MCF 10A (cell line): ENCODE data around the gene PKP2. TPM values are rescaled to one million over a fixed set of nuclear protein-coding genes. Genes with fewer than 3 reads are reported as not detected.

Experiments used
- BruUV-seq: library from RNA; stranded (reverse); fragments of 400-500 nt; replicated peaks from 2 replicates; lab custom pipeline; 2021; lab: Mats Ljungman, UMichigan
- CTCF ChIA-PET: fragments of 300-600 bp; sonication (Branson Sonifier 250); formaldehyde crosslinking; extraction: SDS; loops from one replicate; lab custom pipeline; 2021; ENCODE audit warnings: antibody characterized with exemption, inconsistent platforms; lab: Yijun Ruan, JAX
- POLR2A ChIA-PET: fragments of 300-600, 350-650 bp; sonication (Branson Sonifier 250); formaldehyde crosslinking; extraction: SDS; loops from one replicate; lab custom pipeline; 2020; ENCODE audit warnings: antibody characterized with exemption, inconsistent platforms; lab: Yijun Ruan, JAX
- DNase-seq: peaks from one replicate; pipeline ENCODE4 v3.0.0-alpha.2; 2018; ENCODE audit not compliant: unreplicated experiment
- H3K27ac Mint-ChIP-seq: one replicate; pipeline ENCODE4 v1.8.0; 2022; ENCODE audit warnings: mild to moderate bottlenecking, low read depth, mixed read lengths; ENCODE audit not compliant: unreplicated experiment
- H3K27me3 Mint-ChIP-seq: one replicate; pipeline ENCODE4 v1.8.0; 2022; ENCODE audit warnings: mixed read lengths; ENCODE audit not compliant: insufficient read depth, unreplicated experiment
- H3K36me3 Mint-ChIP-seq: one replicate; pipeline ENCODE4 v1.8.0; 2022; ENCODE audit warnings: mild to moderate bottlenecking, moderate library complexity, mixed read lengths; ENCODE audit not compliant: insufficient read depth, unreplicated experiment
- H3K4me1 Mint-ChIP-seq: one replicate; pipeline ENCODE4 v1.8.0; 2022; ENCODE audit warnings: mixed read lengths; ENCODE audit not compliant: insufficient read depth, unreplicated experiment
- H3K4me3 Mint-ChIP-seq: one replicate; pipeline ENCODE4 v1.8.0; 2022; ENCODE audit warnings: mild to moderate bottlenecking, moderate library complexity, mixed read lengths; ENCODE audit not compliant: unreplicated experiment
- H3K9me3 Mint-ChIP-seq: one replicate; pipeline ENCODE4 v1.8.0; 2022; ENCODE audit warnings: mixed read lengths; ENCODE audit not compliant: unreplicated experiment
- CTCF ChIP-seq: fragments of 200-600 bp; IDR thresholded peaks from one replicate; pipeline ENCODE4 v1.8.0; 2022; ENCODE audit warnings: antibody characterized with exemption, mild to moderate bottlenecking; ENCODE audit not compliant: unreplicated experiment
- intact Hi-C: fragments of 100-400 bp; cut with micrococcal nuclease; formaldehyde crosslinking; loops from 2 replicates; pipeline ENCODE4 v1.14.1; 2022
- total RNA-seq: library from RNA; stranded (reverse); gene quantifications from 2 replicates; pipeline ENCODE4 v1.2.3, GENCODE V29; 2022

Gene PKP2
- total RNA-seq, 1 experiment from 2014 or later = 88.0 TPM

- peak; percentile 76 for DNase-seq
- CTCF ChIA-PET = interaction anchor here (0.6 to 6.8 kb wide), 12 partner anchors 12 to 1650 kb away, joined by 3 to 60 read pairs (median 4); partner anchors contain the start of genes ALG10, PKP2 and YARS2
- peak overlapping the region; percentile 99 for H3K27ac Mint-ChIP-seq
- H3K4me3 Mint-ChIP-seq = peak overlapping the region; percentile 52
- BruUV-seq = TSS peak; percentile 73
- peaks cover 7% of the 10 kb centered on the region for H3K9me3 Mint-ChIP-seq
- POLR2A ChIA-PET = interaction anchor here (0.9 to 6.8 kb wide), 10 partner anchors 13 to 164 kb away, joined by 3 to 135 read pairs (median 4); partner anchors contain the start of genes PKP2 and YARS2
- intact Hi-C loops = loop anchor here (1.0 to 10.0 kb wide), 5 partner anchors 23 to 1103 kb away; partner anchors contain the start of genes ALG10 and PKP2
- H3K27me3 Mint-ChIP-seq = no peaks in the 10 kb centered on the region
- H3K4me1 Mint-ChIP-seq = peaks cover 54% of the 10 kb centered on the region
- peak; percentile 65 for TF ChIP-seq CTCF
- no peaks in the 10 kb centered on the region for H3K36me3 Mint-ChIP-seq
Observed at GRCh38 chr12:32918890-32919801, 22.6 kb upstream of the PKP2 start.

- DNase-seq = peak; percentile 85
- no peak overlapping the region for H3K4me3 Mint-ChIP-seq
- H3K27me3 Mint-ChIP-seq = no peaks in the 10 kb centered on the region
- peaks cover 45% of the 10 kb centered on the region for H3K4me1 Mint-ChIP-seq
- H3K9me3 Mint-ChIP-seq = peaks cover 7% of the 10 kb centered on the region
- POLR2A ChIA-PET = interaction anchor here (0.6 to 6.8 kb wide), 9 partner anchors 11 to 162 kb away, joined by 3 to 135 read pairs (median 5); partner anchors contain the start of genes PKP2 and YARS2
- intact Hi-C loops = loop anchor here (10.0 kb wide), 1 partner anchor 72 kb away; no protein-coding TSS in a partner anchor
- BruUV-seq = no TSS peak
- H3K36me3 Mint-ChIP-seq = no peaks in the 10 kb centered on the region
- CTCF ChIA-PET = interaction anchor here (0.7 to 6.8 kb wide), 6 partner anchors 17 to 161 kb away, joined by 3 to 60 read pairs (median 6); partner anchors contain the start of gene YARS2
- no peak for TF ChIP-seq CTCF
- H3K27ac Mint-ChIP-seq = peak overlapping the region; percentile 99
Observed at GRCh38 chr12:32917094-32917611, 20.6 kb upstream of the PKP2 start.

GRCh38 chr12:32907898-32908476 lies 11.4 kb upstream of the PKP2 start:
- no peak overlapping the region for H3K27ac Mint-ChIP-seq
- POLR2A ChIA-PET = interaction anchor here (3.5 to 3.9 kb wide), 2 partner anchors 10 to 13 kb away, joined by 25 to 40 read pairs; partner anchors contain the start of gene PKP2
- H3K4me1 Mint-ChIP-seq = peaks cover 10% of the 10 kb centered on the region
- H3K27me3 Mint-ChIP-seq = no peaks in the 10 kb centered on the region
- H3K9me3 Mint-ChIP-seq = no peaks in the 10 kb centered on the region
- H3K36me3 Mint-ChIP-seq = no peaks in the 10 kb centered on the region
- DNase-seq = no peak
- H3K4me3 Mint-ChIP-seq = no peak overlapping the region
- CTCF ChIA-PET = interaction anchor here (0.6 kb wide), 1 partner anchor 97 kb away, joined by 3 read pairs; no protein-coding TSS in a partner anchor
- BruUV-seq = no TSS peak
- intact Hi-C loops = no loop called here
- no peak for TF ChIP-seq CTCF
